Hematopoietic multipotent progenitor cell (in vitro differentiated cells): Measurements from ENCODE around the gene MRPL43. TPM values are rescaled to one million over a fixed set of nuclear protein-coding genes. Genes with fewer than 3 reads are reported as not detected.
"Not testable (repeated sequence)": the region's sequence is repeated elsewhere in the genome, so short reads cannot be mapped to it uniquely, and the experiment has no call there.

Source experiments
- DNase-seq, 3 donors: peaks; one replicate each; pipeline ENCODE4 v3.0.0-alpha.2; 2011 to 2015; ENCODE audit warnings: low read depth in 2 of 3, low spot score in 2 of 3
- total RNA-seq: library from RNA; depleted of rRNA; stranded (reverse); fragments of >200 nt; gene quantifications from one replicate; pipeline ENCODE4 v1.2.3, GENCODE V29; 2012

Gene MRPL43
- total RNA-seq = 81.6 TPM

- peak; percentile 76 to 84 (median 80) for DNase-seq
Measured at GRCh38 chr10:100986952-100987684, at the start of gene MRPL43, which contains the start of gene TWNK. Gene MRPL43 (minus strand): TSS chr10:100987497. CDS start chr10:100987443, 54 bp downstream. Gene TWNK (plus strand): TSS chr10:100987543. CDS start chr10:100988211, 668 bp downstream.

GRCh38 chr10:101036726-101037125 lies 49.4 kb upstream of the MRPL43 start:
- no peak for DNase-seq

GRCh38 chr10:101035916-101036702 lies 48.8 kb upstream of the MRPL43 start:
- no peak for DNase-seq

- no peak for DNase-seq
Measured at GRCh38 chr10:101035314-101035713, 48.0 kb upstream of the MRPL43 start.

DNA sequence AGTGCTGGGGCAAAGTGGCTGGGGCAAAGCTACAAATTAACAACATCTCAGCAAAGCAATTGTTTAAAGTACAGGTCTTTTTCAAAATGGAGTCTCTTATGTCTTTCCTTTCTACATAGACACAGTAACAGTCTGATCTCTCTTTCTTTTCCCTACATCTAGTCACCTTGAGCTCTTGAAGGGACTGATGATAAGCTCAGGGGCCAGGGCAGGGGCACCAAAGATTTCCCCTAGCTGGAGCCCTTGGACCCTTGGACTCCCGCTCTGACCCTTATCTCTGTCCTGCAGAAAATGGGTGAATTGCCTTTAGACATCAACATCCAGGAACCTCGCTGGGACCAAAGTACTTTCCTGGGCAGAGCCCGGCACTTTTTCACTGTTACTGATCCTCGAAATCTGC lies 47.1 kb upstream of the MRPL43 start:
- not testable (repeated sequence) for DNase-seq

GRCh38 chr10:101033276-101033675 lies 46.0 kb upstream of the MRPL43 start:
- DNase-seq = no peak

- peak in 2 of 3 donors; percentile 90 to 92 for DNase-seq
Measured at GRCh38 chr10:101032637-101033224, 45.4 kb upstream of the MRPL43 start.

GRCh38 chr10:101031796-101032636 lies 44.7 kb upstream of the MRPL43 start:
- DNase-seq = peak; percentile 72 to 86 (median 85)

DNA sequence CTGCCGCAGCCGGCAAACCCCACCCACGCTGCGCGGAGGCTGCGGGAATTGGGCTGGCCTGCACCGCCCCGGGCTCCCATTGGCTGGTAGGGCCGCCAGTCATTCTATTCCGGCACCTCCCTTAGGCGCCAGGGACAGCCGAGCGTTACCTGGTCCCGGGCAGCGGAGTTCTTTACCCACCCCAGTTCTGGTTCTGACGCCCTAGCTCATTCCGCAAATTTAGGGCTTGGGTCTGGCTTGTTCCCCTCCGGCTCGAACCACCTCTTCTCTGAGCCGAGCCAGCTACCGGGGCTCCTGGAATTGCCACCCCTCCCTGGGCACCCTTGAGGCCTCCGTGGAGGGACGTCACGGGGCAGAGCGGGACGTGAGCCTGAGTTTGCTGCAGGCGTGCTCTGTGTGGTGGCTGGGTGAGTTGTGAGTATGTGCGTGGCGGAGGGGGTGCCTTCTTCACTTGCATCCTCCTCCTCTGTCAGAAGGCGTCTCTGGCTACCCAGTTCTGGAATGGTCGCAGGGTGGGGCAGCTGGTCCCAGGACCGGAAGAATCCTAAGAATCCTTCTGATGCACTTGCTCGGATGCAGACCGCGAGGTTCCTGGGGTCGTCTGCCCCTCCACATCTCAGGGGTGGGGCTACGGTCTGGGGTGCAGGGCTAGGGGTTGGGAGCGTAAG lies 44.0 kb upstream of the MRPL43 start, which contains the start of the genes PDZD7 and SFXN3:
Gene PDZD7, minus strand, starts transcription at position 2 of the 668 bp plus-strand sequence. CDS start 910 bp downstream, outside the sequence.
Gene SFXN3, plus strand, starts transcription at position 107 of the 668 bp plus-strand sequence. CDS start 3,461 bp downstream, outside the sequence.
- DNase-seq = peak; percentile 79 to 90 (median 87)

- DNase-seq = no peak
Measured at GRCh38 chr10:101030496-101031127, 43.3 kb upstream of the MRPL43 start.

DNA sequence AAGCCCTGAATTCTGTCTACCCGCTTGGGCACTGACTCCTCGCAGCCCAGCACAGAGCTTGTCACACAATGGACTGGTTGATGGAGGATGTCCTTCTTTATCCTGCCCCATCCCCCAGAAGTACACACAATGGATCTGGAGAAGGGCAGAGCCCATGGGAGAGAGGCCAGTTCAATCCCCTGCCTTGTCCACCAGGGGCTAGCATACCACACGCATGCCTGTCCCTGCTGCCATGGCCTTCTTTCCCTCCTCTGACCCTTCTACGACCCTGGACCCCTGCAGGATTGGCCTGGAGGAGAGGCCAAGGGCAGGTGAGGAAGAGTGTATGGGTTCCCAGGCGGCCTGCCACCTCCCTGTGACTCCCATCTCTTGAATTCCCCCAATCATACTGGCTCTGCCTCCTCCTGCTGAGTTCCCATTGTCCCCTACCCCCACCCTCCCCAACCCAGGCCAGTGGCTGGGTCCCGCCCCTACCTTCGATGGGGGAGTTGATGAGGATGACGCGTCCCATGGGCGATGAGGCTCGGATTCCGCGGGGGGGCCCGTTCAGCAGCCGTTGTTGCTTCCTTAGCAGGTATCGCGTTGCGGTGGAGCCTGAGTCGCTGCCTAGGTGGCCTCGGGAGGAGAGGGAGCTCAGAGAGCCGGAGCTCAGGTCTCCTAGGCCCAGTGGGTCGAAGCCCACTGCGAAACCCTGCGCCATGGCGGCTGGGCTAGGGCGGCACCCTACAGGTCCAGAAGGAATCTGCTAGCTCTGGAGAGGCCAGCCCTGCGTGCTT lies 42.4 kb upstream of the MRPL43 start:
- no peak for DNase-seq

DNA sequence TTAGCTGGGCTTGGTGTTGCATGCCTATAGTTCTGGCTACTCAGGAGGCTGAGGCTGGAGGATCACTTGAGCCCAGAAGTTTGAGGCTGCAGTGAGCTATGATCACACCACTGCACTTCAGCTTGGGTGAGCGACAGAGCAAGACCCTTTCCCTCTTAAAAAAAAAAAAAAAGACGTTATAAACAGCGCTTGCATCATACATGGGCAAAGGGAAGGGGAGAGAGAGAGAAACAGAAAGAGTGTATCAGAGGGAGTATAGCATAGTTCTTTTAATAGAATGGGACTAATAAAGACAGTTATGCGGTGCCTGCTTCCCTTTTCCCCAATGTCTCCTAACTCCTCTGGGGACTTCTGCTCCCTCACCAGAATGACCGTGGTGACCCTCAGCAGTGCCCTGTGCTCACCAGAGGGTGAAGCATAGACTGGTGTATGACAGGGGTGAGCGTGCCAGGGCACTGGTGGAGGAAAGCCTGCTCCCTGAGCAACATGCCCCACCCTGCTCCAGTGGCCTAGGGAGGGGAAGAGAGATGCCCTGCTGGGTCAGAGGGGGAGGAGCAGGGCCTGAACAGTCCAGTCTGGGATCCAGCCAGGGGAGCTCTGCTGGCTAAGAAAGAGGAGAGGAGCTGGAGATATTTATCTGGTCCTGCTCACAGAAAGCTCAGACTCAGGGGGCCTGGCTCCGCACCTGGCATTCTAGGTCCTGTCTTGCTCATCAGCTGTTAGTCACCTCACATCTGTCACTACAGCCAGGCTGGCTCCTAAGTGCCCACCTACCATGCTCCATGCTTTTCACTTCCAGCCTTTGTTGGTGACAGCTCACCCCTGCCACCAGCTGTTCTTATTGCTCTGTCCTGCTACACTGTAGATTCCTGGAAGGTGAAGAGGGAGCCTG lies 41.4 kb upstream of the MRPL43 start:
- DNase-seq = no peak

- no peak for DNase-seq
Measured at GRCh38 chr10:101027106-101027720, 39.9 kb upstream of the MRPL43 start.

- no peak for DNase-seq
Measured at GRCh38 chr10:101022967-101023705, 35.8 kb upstream of the MRPL43 start.

- no peak for DNase-seq
Measured at GRCh38 chr10:101021692-101022251, 34.5 kb upstream of the MRPL43 start.

- DNase-seq = no peak
Measured at GRCh38 chr10:101021239-101021638, 33.9 kb upstream of the MRPL43 start.
